Pancreas (tissue), 10 donors: ENCODE measurements around the gene ADAMTS7. TPM values are rescaled to one million over a fixed set of nuclear protein-coding genes. Genes with fewer than 3 reads are reported as not detected.
"Not testable (repeated sequence)": the region's sequence is repeated elsewhere in the genome, so short reads cannot be mapped to it uniquely, and the experiment has no call there.

Experiments
- ATAC-seq, 4 donors: fragments of 200-7000 bp; cut with Tn5 transposase; one replicate each; pipeline versions ENCODE4 v1.8.0 to v1.9.1; 2020; ENCODE audit warnings: mild to moderate bottlenecking in 4 of 4, moderate library complexity in 4 of 4
- DNase-seq, 6 donors: peaks; one replicate each; pipeline ENCODE4 v3.0.0-alpha.2; 2020
- FAIRE-seq: peaks from 2 replicates; lab custom pipeline; 2012; peaks lifted over from hg19 to GRCh38; lab: Jason Lieb, UNC
- H3K27ac ChIP-seq, 4 donors: fragments of 200-600 bp; sonication (generic); 1 replicate in 3 of 4; 2 replicates in 1 of 4; pipeline versions ENCODE4 v1.5.0 to v1.8.0; 2020
- H3K27me3 ChIP-seq, 4 donors: fragments of 200-600 bp; one replicate each; pipeline ENCODE4 v1.8.0; 2021
- H3K36me3 ChIP-seq, 3 donors: fragments of 200-600 bp; sonication (generic) in 1 of 3; one replicate each; pipeline versions ENCODE4 v1.5.0 to v1.8.0; 2020 to 2021
- H3K4me1 ChIP-seq, 3 donors: fragments of 200-600 bp; one replicate each; pipeline ENCODE4 v1.8.0; 2021
- H3K4me3 ChIP-seq, 4 donors: fragments of 200-600 bp; sonication (generic) in 2 of 4; one replicate each; pipeline versions ENCODE4 v1.5.0 to v1.8.0; 2020 to 2021
- H3K9me3 ChIP-seq, 4 donors: fragments of 200-600 bp; one replicate each; pipeline ENCODE4 v1.8.0; 2021
- WGBS, 2 donors: extraction: QIAGEN DNeasy Blood & Tissue Kit; methylation state at CpG; one replicate each; pipeline ENCODE4 v1.1.7; 2013; 5-methylcytosine and 5-hydroxymethylcytosine counted together
- intact Hi-C, 3 donors: fragments of 100-400 bp; cut with DNase I; formaldehyde crosslinking; loops; one replicate each; pipeline versions ENCODE4 v1.11.1 to v1.14.2; 2022
- polyA plus RNA-seq, 2 donors: library from polyadenylated mRNA; stranded (reverse); fragments of 200-250 nt; gene quantifications; one replicate each; pipeline ENCODE4 v1.2.3, GENCODE V29; 2013
- total RNA-seq, 6 donors: library from RNA; stranded (reverse); fragmentation: NEBNext Ultra II Directional in 4 of 6; extraction: Animal tissue kit (Norgen Biotek cat#: 25700) in 4 of 6; gene quantifications; one replicate each; pipeline versions ENCODE4 v1.2.1 to v1.2.4, GENCODE V29; 2021 to 2023
- TF ChIP-seq, protein P1 (sequence below), 4 donors: fragments of 200-600 bp; sonication (generic) in 3 of 4; IDR thresholded peaks; one replicate each; pipeline versions ENCODE4 v1.5.0 to v1.8.0; 2021; ENCODE audit warnings: antibody characterized with exemption in 4 of 4
- donor health status: healthy with polysubstance abuse.
- donor health status: DM: no; HTN: no; CAD: no; lungs with moderate emphysema.
- donor health status: DM: no; HTN: no; CAD: no.
- donor health status: control.
- donor health status: control.
- donor health status: Bipolar disorder and iron deficiency.
- donor health status: DM: yes; HTN: yes; CAD: no.
- donor health status: DM: no; HTN: no; CAD: no.
- donor health status: DM: no; HTN: no; CAD: no.
- donor health status: DM: yes; HTN: yes; CAD: no.

The ADAMTS7 gene
- total and polyA plus RNA-seq, 8 donors, result 0.20 to 1.4 (median 0.69) TPM

DNA sequence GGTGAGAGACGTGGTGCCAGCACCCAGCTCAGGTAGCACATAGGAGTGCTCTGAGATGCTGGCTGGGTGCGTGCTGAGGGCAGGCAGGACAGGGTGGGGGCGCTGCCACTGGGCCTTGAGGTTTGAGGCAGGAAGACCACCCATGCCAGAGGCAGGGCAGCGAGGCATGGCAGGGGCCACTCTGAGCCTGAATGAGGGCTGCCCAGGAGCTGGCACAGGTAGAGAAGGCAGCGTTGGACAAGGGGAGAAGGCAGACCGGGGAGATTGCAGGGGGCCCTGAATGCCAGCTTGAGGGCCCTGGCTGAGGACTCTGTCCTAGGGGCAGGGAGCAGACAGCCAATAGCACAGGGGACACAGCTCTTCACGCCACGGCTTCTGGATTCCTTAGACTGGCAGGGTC is 50.2 kb downstream of the ADAMTS7 start:
- FAIRE-seq, result no peak
- no peaks in the 10 kb centered on the region for H3K4me1 ChIP-seq
- intact Hi-C loops, result no loop called here
- WGBS, 2 donors, result 91 to 92% methylated on average over 7 to 8 of the region's 8 CpGs
- no peak for ATAC-seq
- DNase-seq, result peak in 3 of 6 donors; percentile 10 to 35 (median 13)
- TF ChIP-seq, protein P1, sequence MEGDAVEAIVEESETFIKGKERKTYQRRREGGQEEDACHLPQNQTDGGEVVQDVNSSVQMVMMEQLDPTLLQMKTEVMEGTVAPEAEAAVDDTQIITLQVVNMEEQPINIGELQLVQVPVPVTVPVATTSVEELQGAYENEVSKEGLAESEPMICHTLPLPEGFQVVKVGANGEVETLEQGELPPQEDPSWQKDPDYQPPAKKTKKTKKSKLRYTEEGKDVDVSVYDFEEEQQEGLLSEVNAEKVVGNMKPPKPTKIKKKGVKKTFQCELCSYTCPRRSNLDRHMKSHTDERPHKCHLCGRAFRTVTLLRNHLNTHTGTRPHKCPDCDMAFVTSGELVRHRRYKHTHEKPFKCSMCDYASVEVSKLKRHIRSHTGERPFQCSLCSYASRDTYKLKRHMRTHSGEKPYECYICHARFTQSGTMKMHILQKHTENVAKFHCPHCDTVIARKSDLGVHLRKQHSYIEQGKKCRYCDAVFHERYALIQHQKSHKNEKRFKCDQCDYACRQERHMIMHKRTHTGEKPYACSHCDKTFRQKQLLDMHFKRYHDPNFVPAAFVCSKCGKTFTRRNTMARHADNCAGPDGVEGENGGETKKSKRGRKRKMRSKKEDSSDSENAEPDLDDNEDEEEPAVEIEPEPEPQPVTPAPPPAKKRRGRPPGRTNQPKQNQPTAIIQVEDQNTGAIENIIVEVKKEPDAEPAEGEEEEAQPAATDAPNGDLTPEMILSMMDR (IDR thresholded peaks at IDR 0.05), result no peak
- no peaks in the 10 kb centered on the region for H3K9me3 ChIP-seq
- H3K27ac ChIP-seq, result no peak overlapping the region
- H3K36me3 ChIP-seq, result no peaks in the 10 kb centered on the region
- H3K4me3 ChIP-seq, result no peak overlapping the region
- H3K27me3 ChIP-seq, result no peaks in the 10 kb centered on the region

DNA sequence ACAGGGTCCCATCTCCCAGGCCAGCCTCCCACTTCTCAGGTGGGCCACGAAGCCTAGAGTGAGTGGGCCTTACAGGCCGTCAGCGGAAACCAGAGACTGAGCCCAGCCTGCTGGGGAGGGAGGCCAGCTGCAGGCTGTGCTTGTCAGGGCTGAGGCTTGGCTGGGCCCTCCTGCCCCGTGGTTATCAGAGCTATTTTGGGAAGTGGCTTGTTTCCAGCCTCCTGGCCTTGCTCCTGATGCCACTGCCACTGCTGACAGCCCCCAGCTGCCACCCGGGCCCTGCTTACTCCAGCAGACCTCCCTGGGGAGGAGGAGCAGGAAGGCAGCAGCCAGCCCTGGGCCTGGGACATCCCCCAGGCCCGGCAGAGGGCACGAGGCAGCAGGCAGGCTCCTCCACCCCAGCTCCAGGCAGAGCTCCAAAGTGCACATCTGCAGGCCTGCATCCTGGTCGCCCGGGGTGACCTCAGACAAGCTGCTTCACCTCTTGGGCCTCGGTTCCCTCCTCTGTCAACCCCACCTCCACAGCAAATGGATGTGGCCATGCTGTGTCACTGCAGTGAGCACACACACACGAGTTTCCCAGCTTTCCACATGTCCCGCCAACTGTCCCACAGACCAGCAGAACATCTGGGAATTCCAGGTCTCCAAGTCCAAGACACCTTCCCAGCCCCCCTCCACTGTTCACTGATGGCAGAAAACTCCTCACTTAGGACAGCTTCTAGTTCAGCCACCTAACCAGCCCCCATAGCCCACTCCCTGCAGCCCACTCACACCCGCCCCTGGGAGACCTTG is 51.0 kb downstream of the ADAMTS7 start:
- H3K36me3 ChIP-seq, H3K4me1 ChIP-seq, FAIRE-seq, H3K9me3 ChIP-seq, H3K27ac ChIP-seq, H3K27me3 ChIP-seq, intact Hi-C loops, H3K4me3 ChIP-seq: not testable (repeated sequence)
- WGBS, 2 donors, result 33 to 39% methylated on average over 6 to 11 of the region's 13 CpGs
- peak in 4 of 6 donors; percentile 28 to 55 (median 32) for DNase-seq
- ATAC-seq, result peak; percentile 36 to 73 (median 56)

DNA sequence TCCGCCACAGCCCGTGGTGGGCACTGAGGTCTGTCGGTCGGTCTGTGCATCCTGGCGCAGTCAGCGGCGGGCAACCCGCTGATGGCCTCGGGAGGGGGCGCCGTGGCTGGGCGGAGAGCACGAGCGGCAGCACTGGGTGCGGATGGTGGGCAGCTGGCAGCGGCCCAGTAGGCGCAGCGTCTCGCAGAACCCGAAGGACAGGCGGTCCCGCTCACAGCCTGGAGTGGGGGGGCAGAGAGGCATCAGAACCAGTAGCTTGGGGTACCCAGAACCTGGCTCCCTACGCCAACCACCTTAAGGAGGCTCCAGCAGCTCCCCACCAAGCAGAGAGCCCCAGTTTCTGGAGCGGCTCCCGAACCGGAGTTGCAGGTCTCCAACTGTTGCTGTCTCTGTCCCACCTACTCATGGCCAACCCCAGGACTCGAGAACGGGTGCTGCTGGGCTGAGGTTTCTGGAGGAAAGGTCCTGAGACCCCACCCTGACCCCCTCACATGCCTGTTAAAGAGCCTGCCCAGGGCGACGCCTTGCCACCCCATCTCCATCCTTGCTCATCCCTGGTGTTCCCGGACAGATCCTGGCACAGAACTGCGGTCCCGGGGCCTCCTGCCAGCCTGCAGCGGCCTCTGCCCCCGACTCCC is 51.8 kb downstream of the ADAMTS7 start:
- H3K27me3 ChIP-seq, ATAC-seq, H3K36me3 ChIP-seq, H3K4me3 ChIP-seq, H3K9me3 ChIP-seq, FAIRE-seq, H3K27ac ChIP-seq, H3K4me1 ChIP-seq: not testable (repeated sequence)
- DNase-seq, result peak in 3 of 6 donors; percentile 34 to 49 (median 45)
- 81 to 84% methylated on average over 33 to 35 of the region's 35 CpGs for WGBS, 2 donors
- intact Hi-C loops, result loop anchor here in 1 of 3 donors (10.0 kb wide), 1 partner anchor 145 kb away; no protein-coding TSS in a partner anchor

DNA sequence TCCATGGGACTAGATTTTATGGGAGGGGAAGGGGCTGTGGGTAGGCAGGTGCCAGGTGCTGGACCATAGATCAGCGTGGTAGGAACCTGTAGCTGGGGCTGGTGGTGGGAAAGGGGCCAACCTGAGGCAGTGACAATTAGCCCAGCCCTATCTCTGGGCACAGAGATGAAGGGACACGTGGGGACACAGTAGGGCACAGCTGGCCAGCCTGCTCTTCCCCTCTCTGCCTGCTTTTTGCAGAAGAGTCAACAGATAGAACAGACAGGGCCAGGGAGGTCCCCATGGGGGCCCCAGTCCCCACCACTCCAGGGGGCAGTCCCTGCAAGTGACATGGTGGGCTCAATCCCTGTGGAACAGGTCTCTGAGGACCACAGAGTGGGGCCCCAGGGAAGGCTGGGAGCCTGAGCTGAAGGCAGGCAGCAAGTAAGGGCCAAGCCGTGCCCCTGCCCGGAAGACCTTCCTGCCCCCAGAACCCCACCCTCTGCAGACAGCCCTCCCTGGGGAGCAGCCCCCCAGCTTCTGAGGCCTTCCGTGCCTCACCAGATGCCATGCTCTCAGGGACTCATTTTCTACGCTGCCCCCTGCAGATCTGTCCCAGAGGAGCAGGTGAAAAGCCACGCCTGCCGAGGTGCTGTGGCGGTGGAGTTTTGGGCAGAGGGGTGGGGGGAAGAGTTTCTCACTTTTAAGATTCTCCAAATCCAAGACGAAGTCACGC is 52.6 kb downstream of the ADAMTS7 start:
- DNase-seq, result peak in 2 of 6 donors; percentile 12 to 43
- 92 to 97% methylated on average over 9 to 11 of the region's 11 CpGs for WGBS, 2 donors
- H3K4me1 ChIP-seq, H3K9me3 ChIP-seq, H3K4me3 ChIP-seq, H3K27ac ChIP-seq, FAIRE-seq, ATAC-seq, H3K36me3 ChIP-seq, H3K27me3 ChIP-seq: not testable (repeated sequence)
- intact Hi-C loops, result loop anchor here in 1 of 3 donors (10.0 kb wide), 1 partner anchor 144 kb away; no protein-coding TSS in a partner anchor

DNA sequence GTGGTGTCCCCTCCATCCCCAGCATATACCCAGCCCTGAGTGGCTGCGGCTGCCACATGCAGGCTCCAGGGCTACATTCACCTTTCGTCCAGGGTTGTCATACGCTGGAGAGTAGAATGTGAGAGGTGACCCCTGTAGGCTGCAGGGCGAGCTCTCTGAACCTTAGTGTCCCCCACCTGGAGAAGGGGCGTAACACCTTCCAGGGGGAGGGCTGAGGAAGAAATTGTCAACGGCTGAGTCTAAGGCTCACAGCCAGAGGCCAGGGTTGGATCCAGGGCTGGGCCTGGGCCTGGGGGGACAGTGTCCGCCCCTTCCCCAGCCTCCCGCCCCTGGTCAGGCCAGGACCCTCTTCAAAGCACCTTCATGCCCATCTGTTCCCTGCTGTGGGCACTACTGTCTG is 53.2 kb downstream of the ADAMTS7 start:
- H3K36me3 ChIP-seq, H3K4me3 ChIP-seq, H3K4me1 ChIP-seq, H3K27me3 ChIP-seq, H3K9me3 ChIP-seq, FAIRE-seq, ATAC-seq, H3K27ac ChIP-seq: not testable (repeated sequence)
- DNase-seq, result peak in 1 of 6 donors; percentile 38
- intact Hi-C loops, result loop anchor here in 1 of 3 donors (10.0 kb wide), 1 partner anchor 143 kb away; no protein-coding TSS in a partner anchor
- 90 to 98% methylated on average over 7 to 8 of the region's 8 CpGs for WGBS, 2 donors

DNA sequence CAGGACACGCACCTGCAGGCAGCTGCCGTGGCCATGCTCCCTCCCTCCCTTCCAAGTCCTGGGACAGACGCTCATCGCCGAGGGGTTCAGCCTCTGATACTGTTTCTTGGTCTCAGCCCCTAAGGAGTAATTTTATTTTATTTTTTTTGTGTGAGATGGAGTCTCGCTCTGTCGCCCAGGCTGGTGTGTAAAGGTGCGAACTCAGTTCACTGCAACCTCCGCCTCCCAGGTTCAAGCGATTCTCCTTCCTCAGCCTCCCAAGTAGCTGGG is 53.7 kb downstream of the ADAMTS7 start:
- intact Hi-C loops, result loop anchor here in 1 of 3 donors (10.0 kb wide), 1 partner anchor 143 kb away; no protein-coding TSS in a partner anchor

DNA sequence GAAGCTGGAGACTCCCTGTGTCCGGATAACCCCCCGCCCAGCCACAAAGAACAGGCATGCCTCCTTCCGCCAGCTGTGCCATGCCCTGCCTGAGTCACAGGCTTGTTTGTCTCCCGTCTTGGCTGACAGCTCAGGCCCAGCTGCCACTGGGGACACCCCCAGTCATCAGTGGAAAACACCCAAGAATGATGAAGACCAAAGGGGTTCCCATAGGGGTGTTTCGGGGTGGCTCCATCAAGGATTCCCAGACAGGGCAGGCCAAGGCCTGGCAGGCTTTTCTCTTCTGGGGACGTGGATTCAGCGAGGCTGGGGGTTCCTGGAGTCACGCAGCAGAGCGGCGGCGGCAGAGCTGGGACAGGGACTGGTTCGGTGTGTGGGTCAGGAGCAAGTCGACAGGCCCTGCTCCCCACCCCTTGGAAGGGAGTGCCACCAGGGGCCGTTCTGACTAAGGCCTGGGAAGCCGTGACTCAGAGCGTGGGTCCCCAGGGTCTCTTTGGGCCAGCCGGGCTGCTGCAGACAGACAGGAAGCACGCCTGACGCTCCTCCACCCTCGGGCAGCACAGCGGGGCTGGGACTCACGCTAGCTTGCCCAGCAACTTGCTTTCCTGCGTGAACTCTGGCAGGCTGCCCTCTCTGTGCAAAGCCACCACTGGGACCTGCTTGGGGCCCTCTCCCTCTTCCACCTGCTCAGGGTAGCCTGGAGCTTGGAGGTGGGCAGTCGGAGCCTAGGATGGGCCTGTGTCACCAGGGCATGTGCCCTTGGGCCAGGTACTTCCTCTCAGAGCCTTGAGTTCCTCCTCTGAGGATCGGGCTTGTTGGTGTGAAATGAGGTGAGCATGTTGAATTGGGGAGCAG is 54.3 kb downstream of the ADAMTS7 start:
- DNase-seq (peak in 4 of 6 donors; percentile 19 to 80 (median 51)), ATAC-seq (peak; percentile 29 to 60 (median 48))
- FAIRE-seq, H3K4me3 ChIP-seq, H3K36me3 ChIP-seq, H3K4me1 ChIP-seq, H3K9me3 ChIP-seq, H3K27me3 ChIP-seq, H3K27ac ChIP-seq: not testable (repeated sequence)
- WGBS, 2 donors, result 73 to 82% methylated on average over 22 to 24 of the region's 25 CpGs
- intact Hi-C loops, result loop anchor here in 1 of 3 donors (10.0 kb wide), 1 partner anchor 142 kb away; no protein-coding TSS in a partner anchor

More for the DNA sequence above, 53.7 kb downstream of the ADAMTS7 start:
- Histone ChIP-seq H3K4me3 (no peak overlapping the region), H3K4me1 (no peaks in the 10 kb centered on the region), H3K9me3 (no peaks in the 10 kb centered on the region), H3K27me3 (no peaks in the 10 kb centered on the region), H3K27ac (no peak overlapping the region), H3K36me3 (no peaks in the 10 kb centered on the region)
- WGBS, 2 donors, result 95 to 99% methylated on average over 10 of the region's 10 CpGs
- FAIRE-seq (no peak), DNase-seq (peak in 1 of 6 donors; percentile 17), ATAC-seq (no peak)
- TF ChIP-seq, protein P1 (IDR thresholded peaks at IDR 0.05), result no peak
